B cell (primary cell): ENCODE measurements around the gene BDH1.

ENCODE experiments used
- CTCF ChIP-seq: fragments of 200-600 bp; IDR thresholded peaks from one replicate; pipeline ENCODE4 v1.8.0; 2022; ENCODE audit warnings: antibody characterized with exemption, mild to moderate bottlenecking
- EZH2 ChIP-seq: IDR thresholded peaks from 2 replicates; pipeline ENCODE4 v1.6.1; 2012; ENCODE audit warnings: borderline replicate concordance, low read depth, mild to moderate bottlenecking, moderate library complexity, low read length; ENCODE audit not compliant: insufficient read depth, poor library complexity, severe bottlenecking

DNA sequence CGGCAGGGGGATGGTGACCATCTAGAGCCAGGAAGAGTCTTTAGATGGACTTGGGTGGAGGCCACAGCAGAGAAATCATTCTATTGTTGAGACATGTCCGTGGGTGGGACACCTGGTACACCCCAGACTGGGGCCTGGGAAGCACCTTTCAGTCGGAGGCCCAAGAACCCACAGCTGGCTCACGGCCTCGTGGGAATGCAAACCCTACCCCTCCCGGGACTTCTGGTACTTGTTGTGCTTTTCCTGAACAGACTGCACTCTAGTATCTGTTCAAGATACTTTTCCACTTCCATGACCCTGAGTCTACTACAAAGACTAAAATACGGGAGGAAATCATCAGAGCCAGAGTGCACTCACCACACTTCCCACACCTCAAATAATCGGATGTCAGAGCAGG, 60.7 kb downstream of the BDH1 start:
- TF ChIP-seq CTCF (no peak), EZH2 (no peak)
